Spleen (tissue), 7 donors: ENCODE results near the gene ZNF91.

Source experiments
- POLR2A ChIP-seq, 3 donors: fragments of 450-650 bp; IDR thresholded peaks; one replicate each; pipeline ENCODE4 v1.5.1; 2017; ENCODE audit warnings: antibody characterized with exemption in 3 of 3, mild to moderate bottlenecking in 1 of 3
- TF ChIP-seq, protein P1 (sequence below), 11 experiments: fragments of 200-600 bp in 7 of 11; fragments of 450-650 bp in 4 of 11; sonication (generic) in 4 of 11; IDR thresholded peaks in 8 of 11; conservative IDR thresholded peaks in 3 of 11; 1 replicate in 7 of 11; 2 replicates in 4 of 11; pipeline versions ENCODE4 v1.4.0 to v1.8.0; 2016 to 2021; ENCODE audit warnings: antibody characterized with exemption in 11 of 11, inconsistent platforms in 4 of 11, mild to moderate bottlenecking in 1 of 11
- donor health status: DM: no; HTN: no; CAD: no; lungs with moderate emphysema.
- donor health status: DM: no; HTN: no; CAD: no.
- donor health status: DM: no; HTN: no; CAD: no.

DNA sequence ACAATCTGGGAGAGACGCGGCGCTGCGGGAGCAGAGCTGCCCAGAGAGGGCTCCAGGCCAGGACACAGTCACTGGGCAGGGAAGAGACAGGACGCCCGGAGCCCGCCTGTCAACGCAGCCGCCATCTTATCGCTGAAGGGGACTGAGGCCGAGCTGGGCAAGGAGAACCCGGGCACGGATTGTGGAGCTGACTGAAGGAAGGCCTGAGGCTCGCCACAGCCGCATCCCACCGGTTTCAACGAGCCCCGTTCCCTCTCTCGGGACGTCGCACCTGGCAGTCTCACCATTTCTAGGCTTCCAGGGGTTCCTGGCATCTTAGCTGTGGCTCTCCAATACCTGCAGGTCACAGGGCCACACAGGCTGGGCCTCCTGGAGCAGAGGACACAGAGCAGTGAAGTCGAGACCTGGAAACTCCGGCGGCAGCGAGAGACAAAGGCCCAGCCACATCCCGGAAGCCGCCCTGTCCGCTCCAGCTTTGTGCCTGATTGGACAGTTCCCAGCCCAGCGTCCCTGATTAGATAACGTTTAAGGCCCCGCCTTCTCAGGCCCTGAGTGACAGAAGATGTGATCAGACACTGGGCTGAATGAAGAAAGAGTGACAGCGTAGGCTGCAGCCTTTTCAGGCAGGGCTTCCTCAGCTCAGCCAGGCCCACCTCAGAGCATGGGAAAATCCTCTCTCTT lies at the start of gene ZNF91:
- TF ChIP-seq, protein P1, sequence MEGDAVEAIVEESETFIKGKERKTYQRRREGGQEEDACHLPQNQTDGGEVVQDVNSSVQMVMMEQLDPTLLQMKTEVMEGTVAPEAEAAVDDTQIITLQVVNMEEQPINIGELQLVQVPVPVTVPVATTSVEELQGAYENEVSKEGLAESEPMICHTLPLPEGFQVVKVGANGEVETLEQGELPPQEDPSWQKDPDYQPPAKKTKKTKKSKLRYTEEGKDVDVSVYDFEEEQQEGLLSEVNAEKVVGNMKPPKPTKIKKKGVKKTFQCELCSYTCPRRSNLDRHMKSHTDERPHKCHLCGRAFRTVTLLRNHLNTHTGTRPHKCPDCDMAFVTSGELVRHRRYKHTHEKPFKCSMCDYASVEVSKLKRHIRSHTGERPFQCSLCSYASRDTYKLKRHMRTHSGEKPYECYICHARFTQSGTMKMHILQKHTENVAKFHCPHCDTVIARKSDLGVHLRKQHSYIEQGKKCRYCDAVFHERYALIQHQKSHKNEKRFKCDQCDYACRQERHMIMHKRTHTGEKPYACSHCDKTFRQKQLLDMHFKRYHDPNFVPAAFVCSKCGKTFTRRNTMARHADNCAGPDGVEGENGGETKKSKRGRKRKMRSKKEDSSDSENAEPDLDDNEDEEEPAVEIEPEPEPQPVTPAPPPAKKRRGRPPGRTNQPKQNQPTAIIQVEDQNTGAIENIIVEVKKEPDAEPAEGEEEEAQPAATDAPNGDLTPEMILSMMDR (IDR thresholded peaks at IDR 0.05 in 8 of 11, conservative IDR thresholded peaks at IDR 0.05 in 3 of 11), result no peak
- peak in 2 of 3 donors; percentile 75 to 83 for TF ChIP-seq POLR2A (IDR thresholded peaks at IDR 0.05)
